GM12878 (cell line): ENCODE measurements around the gene PTPN12.

Experiments used
- BRCA1 ChIP-seq: IDR thresholded peaks from 2 replicates; pipeline ENCODE4 v1.6.1; 2011; ENCODE audit warnings: low read depth, low read length, improper control_type of control experiment
- CTCF ChIP-seq, 3 experiments: IDR thresholded peaks in 2 of 3; conservative IDR thresholded peaks in 1 of 3; 2 replicates each; pipeline ENCODE4 v1.5.1; 2011; ENCODE audit warnings: low read depth in 3 of 3, low read length in 3 of 3, mild to moderate bottlenecking in 3 of 3, control low read depth in 2 of 3, moderate library complexity in 2 of 3, inconsistent platforms in 1 of 3, mixed read lengths in 1 of 3; ENCODE audit not compliant: control insufficient read depth in 2 of 3, insufficient read depth in 1 of 3; ENCODE audit errors: extremely low read depth in 1 of 3
- EP300 ChIP-seq, 2 experiments: fragments of 150-350 bp in 1 of 2; IDR thresholded peaks; 2 replicates each; pipeline ENCODE4 v1.6.1; 2011 to 2012; ENCODE audit warnings: low read depth in 2 of 2, low read length in 2 of 2, borderline replicate concordance in 1 of 2, improper control_type of control experiment in 1 of 2, inconsistent platforms in 1 of 2; ENCODE audit not compliant: control insufficient read depth in 1 of 2
- SP1 ChIP-seq: IDR thresholded peaks from one replicate; pipeline ENCODE4 v1.6.1; 2011; ENCODE audit warnings: low read depth, low read length
- SUZ12 ChIP-seq: fragments of 200-600 bp; sonication (generic); IDR thresholded peaks from one replicate; pipeline ENCODE4 v1.6.1; 2018; ENCODE audit warnings: antibody characterized with exemption, mild to moderate bottlenecking; ENCODE audit not compliant: unreplicated experiment

- TF ChIP-seq CTCF (IDR thresholded peaks at IDR 0.05 in 2 of 3, conservative IDR thresholded peaks at IDR 0.05 in 1 of 3; ENCODE audit: control insufficient read depth in 2 of 3, extremely low read depth in 1 of 3, insufficient read depth in 1 of 3, low read depth in 3 of 3, low read length in 3 of 3) = no peak
- TF ChIP-seq BRCA1 = no peak
- TF ChIP-seq EP300 (IDR thresholded peaks at IDR 0.05; ENCODE audit: borderline replicate concordance in 1 of 2, control insufficient read depth in 1 of 2, low read depth in 2 of 2, low read length in 2 of 2) = no peak
- no peak for TF ChIP-seq SP1
- no peak for TF ChIP-seq SUZ12
Measured at GRCh38 chr7:77536413-77537135, 521 bp upstream of the PTPN12 start.
